UCSD-AML1 (cell line): ENCODE measurements around the gene ACRV1.
"Not testable (repeated sequence)": the region's sequence is repeated elsewhere in the genome, so short reads cannot be mapped to it uniquely, and the experiment has no call there.

Experiments used
- DNase-seq: peaks from one replicate; lab custom pipeline; 2025; ENCODE audit not compliant: unreplicated experiment; lab: John Stamatoyannopoulos, UW

Gene ACRV1

GRCh38 chr11:125680747-125681146 lies at the start of gene ACRV1:
Gene ACRV1 (minus strand): TSS chr11:125680847. CDS start chr11:125680780, 67 bp downstream.
- DNase-seq: no peak

- no peak for DNase-seq
These were observed 48.3 kb upstream of the ACRV1 start for GRCh38 chr11:125728969-125729368.

- DNase-seq: no peak
These were observed 43.5 kb upstream of the ACRV1 start for GRCh38 chr11:125724125-125724524.

- no peak for DNase-seq
These were observed 40.1 kb upstream of the ACRV1 start for GRCh38 chr11:125720781-125721180.

GRCh38 chr11:125704686-125705085 lies 24.0 kb upstream of the ACRV1 start:
- not testable (repeated sequence) for DNase-seq

GRCh38 chr11:125701858-125702621 lies 21.4 kb upstream of the ACRV1 start:
- no peak for DNase-seq

GRCh38 chr11:125701018-125701610 lies 20.5 kb upstream of the ACRV1 start:
- no peak for DNase-seq

- no peak for DNase-seq
These were observed 14.3 kb upstream of the ACRV1 start for GRCh38 chr11:125694951-125695350.

GRCh38 chr11:125692887-125693286 lies 12.2 kb upstream of the ACRV1 start:
- no peak for DNase-seq

GRCh38 chr11:125690006-125690405 lies 9.4 kb upstream of the ACRV1 start:
- no peak for DNase-seq

- DNase-seq: no peak
These were observed 8.7 kb upstream of the ACRV1 start for GRCh38 chr11:125689274-125689859.

- no peak for DNase-seq
These were observed 8.0 kb upstream of the ACRV1 start for GRCh38 chr11:125688632-125689031.

- DNase-seq: no peak
These were observed 7.4 kb upstream of the ACRV1 start for GRCh38 chr11:125688066-125688465.

- no peak for DNase-seq
These were observed 4.6 kb upstream of the ACRV1 start for GRCh38 chr11:125685228-125685627.

- no peak for DNase-seq
These were observed 810 bp downstream of the ACRV1 start for GRCh38 chr11:125679837-125680236.

GRCh38 chr11:125679397-125679796 lies 1.2 kb downstream of the ACRV1 start:
- DNase-seq: no peak

GRCh38 chr11:125675196-125675595 lies 5.5 kb downstream of the ACRV1 start:
- DNase-seq: no peak

- no peak for DNase-seq
These were observed 6.4 kb downstream of the ACRV1 start for GRCh38 chr11:125674210-125674609.

GRCh38 chr11:125671561-125671960 lies 9.1 kb downstream of the ACRV1 start:
- DNase-seq: no peak

GRCh38 chr11:125670172-125670571 lies 10.5 kb downstream of the ACRV1 start:
- no peak for DNase-seq

- no peak for DNase-seq
These were observed 13.5 kb downstream of the ACRV1 start for GRCh38 chr11:125667151-125667550.

- DNase-seq: no peak
These were observed 16.7 kb downstream of the ACRV1 start for GRCh38 chr11:125663910-125664309.
